HS-5 (cell line): Measurements from ENCODE around the gene SARNP.
"Not testable (repeated sequence)": the region's sequence is repeated elsewhere in the genome, so short reads cannot be mapped to it uniquely, and the experiment has no call there.

ENCODE experiments used
- DNase-seq: peaks from one replicate; pipeline ENCODE4 v3.0.0-alpha.2; 2012; ENCODE audit warnings: low read depth

SARNP gene

GRCh38 chr12:55797068-55797467 lies 20.5 kb downstream of the SARNP start:
- no peak for DNase-seq

- DNase-seq, result no peak
Measured at GRCh38 chr12:55795950-55796349, 21.6 kb downstream of the SARNP start.

GRCh38 chr12:55789893-55790292 lies 27.6 kb downstream of the SARNP start:
- no peak for DNase-seq

- no peak for DNase-seq
Measured at GRCh38 chr12:55789171-55789570, 28.4 kb downstream of the SARNP start.

GRCh38 chr12:55788546-55788945 lies 29.0 kb downstream of the SARNP start:
- DNase-seq, result no peak

GRCh38 chr12:55780685-55781084 lies 36.8 kb downstream of the SARNP start:
- no peak for DNase-seq

- no peak for DNase-seq
Measured at GRCh38 chr12:55777856-55778255, 39.7 kb downstream of the SARNP start.

- no peak for DNase-seq
Measured at GRCh38 chr12:55771736-55772135, 45.8 kb downstream of the SARNP start.

GRCh38 chr12:55767156-55767555 lies 50.4 kb downstream of the SARNP start:
- DNase-seq, result no peak

GRCh38 chr12:55765736-55766290 lies 51.7 kb downstream of the SARNP start:
- no peak for DNase-seq

- no peak for DNase-seq
Measured at GRCh38 chr12:55762646-55763045, 54.9 kb downstream of the SARNP start.

GRCh38 chr12:55760663-55761062 lies 56.9 kb downstream of the SARNP start:
- DNase-seq, result no peak

GRCh38 chr12:55758575-55758974 lies 58.9 kb downstream of the SARNP start:
- not testable (repeated sequence) for DNase-seq

GRCh38 chr12:55757701-55758100 lies 59.8 kb downstream of the SARNP start:
- DNase-seq, result no peak

GRCh38 chr12:55755246-55755645 lies 62.3 kb downstream of the SARNP start:
- DNase-seq, result no peak

GRCh38 chr12:55748230-55748993 lies 69.1 kb downstream of the SARNP start:
- no peak for DNase-seq

GRCh38 chr12:55746913-55747231 lies 70.7 kb downstream of the SARNP start:
- no peak for DNase-seq

GRCh38 chr12:55746174-55746912 lies 71.2 kb downstream of the SARNP start:
- DNase-seq, result no peak

- DNase-seq, result no peak
Measured at GRCh38 chr12:55745361-55746173, 72.0 kb downstream of the SARNP start.

GRCh38 chr12:55744340-55745030 lies 73.0 kb downstream of the SARNP start:
- no peak for DNase-seq

GRCh38 chr12:55743406-55744339 lies 73.9 kb downstream of the SARNP start:
- DNase-seq, result no peak
